Measurements from ENCODE around the gene TEX2.
"Not testable (repeated sequence)": the region's sequence is repeated elsewhere in the genome, so short reads cannot be mapped to it uniquely, and the experiment has no call there.

The TEX2 gene

DNA sequence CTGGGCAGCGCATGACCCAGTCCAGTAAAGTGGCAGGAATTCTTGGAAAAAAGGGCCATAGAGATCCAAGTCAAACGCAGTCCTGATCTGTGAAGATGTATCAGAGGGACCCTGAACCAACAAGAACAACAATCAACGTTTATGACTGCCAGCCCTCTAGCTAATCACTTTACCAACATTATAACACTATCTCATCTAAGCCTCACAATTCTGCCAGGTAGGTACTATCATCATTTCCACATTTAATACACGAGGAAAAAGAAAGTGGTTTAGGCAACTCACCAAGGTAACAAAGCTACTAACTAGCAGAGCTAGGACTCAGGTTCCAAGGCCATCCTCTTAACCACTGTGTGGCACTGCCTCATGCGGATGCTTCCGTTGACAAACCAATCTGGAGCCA is 28.1 kb downstream of the TEX2 start:
- no peak for DNase-seq

DNA sequence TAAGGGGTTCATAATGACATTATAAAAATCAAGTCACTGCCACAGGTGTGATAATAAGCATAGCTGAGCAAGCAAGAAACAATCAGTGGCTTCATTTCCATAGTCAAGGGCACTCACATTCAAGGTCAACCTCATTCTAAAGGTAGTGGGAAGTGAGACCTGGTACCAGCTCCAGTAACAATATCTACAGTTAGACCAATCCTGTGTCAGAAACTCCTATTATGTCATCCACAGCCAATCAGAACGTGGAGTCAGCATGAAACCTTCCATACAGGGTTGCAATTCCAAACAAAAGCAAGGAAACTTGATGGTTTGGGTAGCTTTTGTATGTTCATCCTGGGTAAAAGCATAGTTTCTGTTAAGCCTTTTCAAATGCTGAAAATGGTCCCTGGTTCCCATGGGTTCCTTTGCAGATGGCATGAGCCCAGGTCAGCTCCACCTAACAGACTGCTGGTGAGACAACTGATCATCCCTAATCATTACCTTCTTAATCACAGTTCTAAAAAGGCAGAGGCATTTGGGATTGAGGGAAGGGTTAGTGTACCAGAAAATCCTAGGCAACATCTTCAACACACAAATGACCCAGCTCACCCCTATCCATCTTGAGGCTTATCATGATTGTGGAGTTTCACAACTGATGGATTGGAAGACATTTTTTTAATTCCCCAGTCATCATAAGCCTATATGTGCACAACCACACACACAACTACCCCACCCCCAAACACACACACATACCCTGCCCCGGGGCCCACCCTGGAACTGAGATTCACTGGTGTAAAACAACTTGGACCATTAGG is 30.4 kb downstream of the TEX2 start:
- DNase-seq = no peak

DNA sequence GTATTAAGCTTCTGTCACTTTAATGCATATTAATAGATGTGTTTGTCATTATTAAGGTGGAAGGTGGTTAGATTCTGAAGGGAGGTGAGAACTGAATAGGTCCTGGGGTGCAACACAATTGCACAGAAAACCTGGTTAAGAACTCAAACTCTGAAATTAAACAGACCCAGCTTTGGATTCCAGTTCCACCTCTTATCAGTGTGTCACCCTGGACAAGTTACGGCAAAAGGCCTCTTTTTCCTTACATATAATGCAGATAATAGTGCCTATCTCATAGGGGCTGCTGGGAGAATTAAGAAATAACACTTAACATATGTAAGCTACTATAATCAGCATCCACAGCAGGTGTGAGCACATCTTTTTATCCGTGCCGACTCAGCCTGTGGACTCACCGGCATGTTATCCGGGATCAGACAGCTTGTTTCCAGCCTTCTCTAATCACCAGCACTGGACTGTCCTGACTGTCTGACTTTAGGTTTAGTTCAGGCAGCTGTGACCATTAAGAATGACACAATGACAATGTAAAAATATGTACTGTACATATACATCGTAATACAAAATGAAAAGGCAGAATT is 31.4 kb downstream of the TEX2 start:
- DNase-seq = no peak

DNA sequence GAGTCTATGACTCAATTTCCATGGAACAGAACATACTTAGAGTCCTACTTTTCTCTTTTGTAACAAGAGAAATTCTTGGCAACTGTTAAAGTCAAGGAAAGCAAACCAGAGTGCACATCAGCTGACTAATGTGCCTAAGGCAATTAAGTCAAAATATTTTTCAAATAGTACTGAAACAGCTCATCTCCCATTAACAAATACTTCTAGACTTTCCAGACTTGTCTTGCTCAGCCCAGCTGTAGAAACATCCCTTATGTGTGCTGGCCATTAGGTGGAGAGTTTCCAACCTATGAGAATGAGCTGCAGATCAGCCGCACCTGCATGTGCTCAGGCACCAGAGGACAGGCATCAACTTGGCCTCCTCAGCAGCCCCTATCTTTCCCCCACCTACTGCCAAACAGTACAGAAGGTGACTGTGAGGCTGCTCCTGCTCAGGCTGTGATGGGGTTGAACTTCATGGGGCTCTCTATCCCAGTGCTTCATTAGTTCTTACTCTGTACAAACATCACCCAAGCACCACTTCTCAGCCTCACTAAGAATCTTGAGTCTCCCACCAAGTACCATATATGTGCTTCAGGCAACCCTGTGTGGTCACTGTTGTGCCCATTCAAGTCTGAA is 32.2 kb downstream of the TEX2 start:
- DNase-seq = no peak

DNA sequence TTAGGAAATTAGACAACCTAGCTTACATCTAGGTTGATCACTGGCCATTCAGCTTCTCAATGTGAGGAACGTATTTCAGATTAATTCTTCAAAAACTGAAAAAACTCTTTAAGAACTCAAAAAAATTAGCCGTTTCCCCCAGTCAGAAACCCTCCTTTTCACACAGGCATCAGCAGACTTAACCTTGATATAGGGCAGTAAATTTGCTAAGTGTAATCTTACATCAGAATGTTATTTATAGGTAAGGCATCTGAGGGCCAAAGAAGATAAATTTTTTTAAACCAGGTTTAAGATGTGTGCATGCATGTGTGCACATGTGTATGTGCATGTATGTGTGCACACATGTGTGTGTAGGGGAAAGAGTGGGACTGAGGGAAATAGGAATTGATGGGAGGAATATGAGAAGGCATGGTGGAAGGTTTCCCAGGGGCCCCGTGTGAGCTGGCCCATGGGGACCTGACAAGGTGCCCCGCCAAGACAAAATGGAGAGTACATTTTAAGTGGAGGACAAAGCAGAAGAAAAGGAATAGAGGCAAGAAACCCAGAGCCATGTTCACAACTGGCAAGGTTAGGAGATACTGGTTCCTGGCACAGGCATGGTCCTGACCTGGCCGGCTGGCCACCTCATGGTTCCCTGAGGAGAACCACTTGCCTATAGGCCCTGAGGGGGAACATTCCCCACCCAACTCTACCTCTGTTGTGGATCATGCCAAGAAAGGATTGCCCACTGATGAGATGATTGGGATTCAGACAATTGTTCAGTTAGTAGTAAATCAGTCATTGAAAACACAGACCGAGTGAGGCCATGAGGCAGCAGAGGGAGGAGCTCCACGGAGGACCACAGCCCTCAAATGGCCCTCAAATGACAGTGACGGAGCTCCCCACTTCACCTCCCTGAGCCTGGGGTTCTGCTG is 33.0 kb downstream of the TEX2 start:
- DNase-seq = no peak

DNA sequence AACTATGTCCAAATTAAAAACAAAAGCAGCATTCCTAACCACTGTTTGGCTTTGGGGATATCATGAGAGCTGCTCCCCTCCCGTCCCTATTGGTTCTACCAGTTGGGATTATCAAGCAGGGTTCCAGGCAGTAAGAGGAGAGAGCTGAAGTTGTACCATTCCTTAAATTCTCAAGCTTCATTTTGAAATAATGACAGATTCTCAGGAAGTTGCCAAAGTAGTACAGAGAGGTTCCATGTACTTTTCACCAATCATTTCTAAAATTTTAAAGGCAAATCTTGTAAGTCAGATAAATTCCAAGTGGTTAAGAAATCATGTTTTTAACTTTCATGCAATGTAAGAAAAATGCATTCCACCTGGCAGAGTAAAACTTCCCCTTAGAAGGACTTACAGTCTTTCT is 36.9 kb downstream of the TEX2 start:
- DNase-seq = no peak

DNA sequence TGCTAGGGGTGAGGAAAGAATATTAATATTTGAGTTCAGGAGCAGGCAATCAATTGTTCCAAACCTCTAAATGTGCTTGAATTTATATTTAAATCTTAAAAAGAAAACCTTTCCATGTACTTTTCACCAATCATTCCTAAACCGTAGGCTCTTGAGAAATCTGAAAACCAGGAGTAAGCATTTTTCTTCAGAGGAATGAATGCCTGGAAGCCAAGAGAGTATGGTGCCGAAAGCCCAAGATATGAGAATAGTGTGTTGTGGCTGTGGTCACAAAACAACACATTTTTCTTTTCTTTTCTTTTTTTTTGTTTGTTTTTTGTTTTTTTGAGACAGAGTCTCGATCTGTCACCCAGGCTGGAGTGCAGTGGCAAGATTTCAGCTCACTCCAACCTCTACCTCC is 37.6 kb downstream of the TEX2 start:
- no peak for DNase-seq

DNA sequence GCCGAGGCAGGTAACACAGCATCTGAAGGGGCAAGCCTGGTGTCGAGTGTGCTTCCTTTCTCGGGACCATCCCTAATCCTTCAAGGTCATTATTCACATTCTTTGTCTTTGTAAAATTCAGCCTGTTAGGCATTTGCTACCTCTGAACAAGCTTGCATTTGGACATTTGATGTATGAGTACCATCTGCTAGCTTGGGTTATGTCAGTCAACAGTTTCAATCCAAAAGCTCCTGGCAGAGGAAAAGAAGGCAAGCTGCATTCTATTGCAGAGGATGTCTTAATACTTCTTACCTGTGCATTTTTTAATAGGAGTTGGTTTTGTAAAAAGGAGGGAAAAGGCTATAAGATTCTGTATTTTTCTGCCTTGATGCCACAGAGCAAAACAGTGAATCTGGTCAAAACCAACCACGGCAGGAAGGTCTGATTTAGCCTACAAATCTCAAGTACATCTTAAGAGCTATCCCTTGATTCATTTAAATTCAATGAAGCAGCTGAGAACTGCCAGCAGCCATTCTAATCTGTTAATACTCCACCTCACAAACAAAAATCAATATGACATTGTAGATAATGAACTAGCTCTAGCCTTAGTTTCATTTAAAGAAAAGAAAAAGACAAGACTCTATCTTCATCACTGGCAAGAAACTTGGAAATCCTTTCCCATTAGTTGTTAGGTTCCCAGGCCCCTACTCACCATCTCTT is 39.0 kb downstream of the TEX2 start:
- DNase-seq = no peak

DNA sequence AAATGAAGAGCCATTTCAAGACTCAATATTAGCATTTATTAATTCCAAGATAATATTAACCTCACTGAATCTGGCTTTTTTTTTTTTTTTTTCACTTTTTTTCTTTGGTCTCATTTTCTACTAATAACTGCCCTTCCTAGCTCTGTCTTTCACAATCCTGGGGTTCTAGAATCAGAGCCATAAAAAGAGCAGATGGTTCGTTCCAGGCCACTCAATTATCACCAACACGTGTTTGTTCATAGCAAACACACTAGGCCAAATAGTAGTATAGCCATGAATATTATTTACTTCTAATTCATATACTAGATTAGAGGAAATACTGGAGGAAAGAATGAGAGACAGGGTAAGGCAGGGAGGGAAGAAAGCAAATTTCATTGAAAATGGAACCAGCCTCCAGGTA is 39.8 kb downstream of the TEX2 start:
- no peak for DNase-seq

DNA sequence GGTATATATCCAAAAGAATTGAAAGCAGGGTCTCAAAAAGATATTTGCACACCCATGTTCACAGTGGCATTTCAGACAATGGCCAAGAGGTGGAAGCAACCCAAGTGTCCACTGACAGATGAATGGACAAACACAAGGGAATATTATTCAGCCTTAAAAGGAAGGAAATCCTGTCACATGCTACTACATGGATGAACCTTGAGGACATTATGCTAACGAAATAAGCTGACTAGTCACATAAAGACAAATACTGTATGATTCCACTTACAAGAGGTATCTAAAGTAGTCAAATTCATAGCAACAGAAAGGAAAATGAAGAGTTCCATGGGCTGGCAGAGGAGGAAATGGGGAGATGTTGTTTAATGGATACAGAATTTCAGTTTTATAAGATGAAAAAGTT is 41.4 kb downstream of the TEX2 start:
- no peak for DNase-seq

DNA sequence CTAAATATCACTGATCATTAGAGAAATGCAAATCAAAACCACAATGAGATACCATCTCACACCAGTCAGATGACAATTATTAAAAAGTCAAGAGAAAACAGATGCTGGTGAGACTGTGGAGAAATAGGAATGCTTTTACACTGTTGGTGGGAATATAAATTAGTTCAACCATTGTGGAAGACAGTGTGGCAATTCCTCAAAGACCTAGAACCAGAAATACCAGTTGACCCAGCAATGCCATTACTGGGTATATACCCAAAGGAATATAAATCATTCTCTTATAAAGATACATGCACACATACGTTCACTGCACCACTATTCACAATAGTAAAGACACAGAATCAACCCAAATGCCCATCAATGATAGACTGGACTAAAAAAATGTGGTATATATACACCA is 42.5 kb downstream of the TEX2 start:
- not testable (repeated sequence) for DNase-seq

DNA sequence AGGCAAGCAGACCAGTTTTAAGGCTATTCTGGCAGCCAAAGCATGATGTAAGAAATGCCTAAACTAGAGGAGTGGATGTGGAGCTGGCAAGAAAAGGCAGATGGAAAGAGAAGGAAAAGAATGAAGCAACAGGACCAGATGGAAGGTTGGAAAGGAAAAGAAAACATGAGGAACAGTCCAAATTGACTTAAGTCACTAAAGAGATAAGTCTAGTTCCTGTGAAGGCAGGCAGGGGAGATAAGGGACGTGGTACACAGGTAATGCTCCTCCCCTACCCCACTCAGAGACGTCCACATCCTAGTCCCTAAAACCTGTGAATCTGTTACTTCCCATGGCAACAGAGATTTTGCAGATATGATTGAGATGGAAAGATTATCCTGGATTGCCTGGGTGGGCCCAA is 43.5 kb downstream of the TEX2 start:
- DNase-seq = peak in 1 of 5 experiments; percentile 5

DNA sequence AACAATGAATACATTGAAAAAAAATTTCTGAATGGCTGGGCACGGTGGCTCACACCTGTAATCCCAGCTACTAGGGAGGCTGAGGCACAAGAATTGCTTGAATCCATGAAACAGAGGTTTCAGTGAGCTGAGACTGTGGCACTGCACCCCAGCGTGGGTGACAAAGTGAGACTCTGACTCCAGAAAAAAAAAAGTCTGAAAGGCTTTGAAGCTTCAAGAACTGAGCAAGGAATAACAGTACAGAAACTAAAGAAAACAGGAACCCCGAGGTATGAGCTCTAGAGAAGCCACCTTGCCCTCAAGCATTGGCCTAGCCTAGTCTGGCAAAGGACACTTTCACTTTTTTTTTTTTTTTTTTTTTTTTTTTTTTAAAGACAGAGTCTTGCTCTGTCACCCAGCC is 45.0 kb downstream of the TEX2 start:
- peak in 1 of 5 experiments; percentile 56 for DNase-seq

DNA sequence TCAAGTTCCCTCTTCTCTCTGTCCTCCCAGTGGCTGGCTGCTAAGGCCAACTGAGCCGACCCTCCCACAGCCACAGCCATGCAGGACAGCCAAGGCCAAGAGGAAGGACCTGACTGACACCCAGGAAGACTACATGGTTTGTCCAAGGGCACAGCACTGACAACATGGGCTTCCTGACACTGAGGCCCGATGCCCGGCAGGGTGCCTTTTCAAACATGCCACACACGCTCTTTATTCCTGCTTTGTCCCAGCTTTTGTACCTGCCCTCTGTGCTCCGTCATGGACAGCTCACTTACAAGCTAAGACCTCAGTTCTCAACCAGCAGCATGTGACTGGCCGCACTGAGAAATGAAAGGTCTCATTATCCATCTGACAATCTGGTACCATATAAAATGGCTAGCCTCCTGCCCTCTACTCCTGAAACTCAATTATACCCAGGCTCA is 45.8 kb downstream of the TEX2 start:
- no peak for DNase-seq

DNA sequence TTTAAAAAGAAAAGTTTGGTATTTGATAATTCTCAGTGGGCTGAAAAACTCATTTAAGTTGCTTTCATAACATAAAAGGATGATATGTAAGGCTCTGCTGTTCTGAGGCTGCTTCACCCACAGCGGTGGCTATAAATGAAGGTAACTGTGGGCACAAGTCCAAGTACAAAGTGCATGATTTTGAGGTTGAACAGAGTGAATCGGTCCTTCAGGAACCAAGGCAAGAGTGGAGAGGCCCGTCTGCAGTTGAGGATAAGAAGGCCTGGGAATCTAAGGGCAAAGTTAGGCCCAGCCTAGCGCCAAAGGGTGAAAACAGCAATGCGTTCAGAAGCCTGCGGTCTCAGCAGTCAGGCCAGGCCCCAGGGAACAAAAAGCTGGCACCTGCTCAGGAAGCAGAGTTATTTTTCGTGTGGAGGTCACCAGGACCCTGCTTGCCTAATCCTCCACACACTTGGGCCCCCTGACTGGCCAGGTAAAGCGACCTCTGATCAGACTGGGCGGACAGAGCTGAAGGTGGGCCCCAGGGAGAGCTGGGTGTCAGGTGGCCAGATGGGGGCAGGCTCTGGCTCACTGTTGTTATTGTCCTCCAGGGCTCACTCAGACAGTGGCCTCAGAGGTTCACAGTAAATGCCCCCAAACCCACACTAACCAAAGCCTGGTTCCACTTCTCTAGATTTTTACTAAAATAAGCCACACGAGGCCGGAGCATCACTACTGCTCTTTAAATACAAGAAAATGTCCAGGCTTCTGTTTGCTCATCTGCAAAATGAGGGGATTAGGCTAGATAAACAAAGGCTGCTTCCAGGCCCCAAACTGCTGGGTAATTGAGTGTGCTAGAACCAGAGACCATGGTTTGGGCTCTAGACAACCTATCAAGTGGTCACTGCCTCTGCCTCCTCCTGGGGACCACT is 46.5 kb downstream of the TEX2 start:
- DNase-seq = no peak

DNA sequence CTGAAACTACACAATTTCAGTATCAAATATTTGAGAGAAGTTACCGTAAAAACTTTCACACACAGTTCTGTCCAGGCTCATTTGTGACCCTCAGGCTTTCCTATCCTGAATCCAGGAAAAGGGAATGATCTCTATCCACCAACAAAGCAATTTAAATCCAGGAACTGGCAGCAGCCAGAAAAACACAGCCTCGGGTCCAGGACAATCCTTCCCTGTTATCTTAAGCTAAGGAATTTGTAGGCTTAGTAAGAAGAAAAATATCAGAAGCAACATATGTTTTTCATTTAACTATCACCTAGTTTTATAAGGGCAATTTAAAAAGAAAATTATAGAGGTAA is 47.1 kb downstream of the TEX2 start:
- DNase-seq = no peak

DNA sequence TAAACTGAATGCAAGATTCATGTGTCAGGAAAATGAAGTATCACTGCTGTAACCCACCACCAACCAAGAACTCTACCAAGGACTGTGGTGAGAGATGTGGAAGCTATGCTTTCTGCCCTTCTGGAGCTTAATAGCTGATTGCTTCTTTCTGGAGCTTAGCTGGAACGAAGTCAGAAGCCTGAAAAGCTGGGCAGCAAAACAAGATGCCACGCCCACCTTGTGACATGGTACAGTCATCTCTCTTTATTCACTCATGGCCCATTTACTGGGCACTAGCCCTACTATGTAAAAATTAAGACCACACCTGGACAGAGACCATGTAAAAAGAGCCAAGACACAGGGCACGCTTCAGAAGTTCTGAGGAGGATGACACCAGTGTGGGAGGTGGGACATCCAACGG is 48.1 kb downstream of the TEX2 start:
- DNase-seq = no peak

DNA sequence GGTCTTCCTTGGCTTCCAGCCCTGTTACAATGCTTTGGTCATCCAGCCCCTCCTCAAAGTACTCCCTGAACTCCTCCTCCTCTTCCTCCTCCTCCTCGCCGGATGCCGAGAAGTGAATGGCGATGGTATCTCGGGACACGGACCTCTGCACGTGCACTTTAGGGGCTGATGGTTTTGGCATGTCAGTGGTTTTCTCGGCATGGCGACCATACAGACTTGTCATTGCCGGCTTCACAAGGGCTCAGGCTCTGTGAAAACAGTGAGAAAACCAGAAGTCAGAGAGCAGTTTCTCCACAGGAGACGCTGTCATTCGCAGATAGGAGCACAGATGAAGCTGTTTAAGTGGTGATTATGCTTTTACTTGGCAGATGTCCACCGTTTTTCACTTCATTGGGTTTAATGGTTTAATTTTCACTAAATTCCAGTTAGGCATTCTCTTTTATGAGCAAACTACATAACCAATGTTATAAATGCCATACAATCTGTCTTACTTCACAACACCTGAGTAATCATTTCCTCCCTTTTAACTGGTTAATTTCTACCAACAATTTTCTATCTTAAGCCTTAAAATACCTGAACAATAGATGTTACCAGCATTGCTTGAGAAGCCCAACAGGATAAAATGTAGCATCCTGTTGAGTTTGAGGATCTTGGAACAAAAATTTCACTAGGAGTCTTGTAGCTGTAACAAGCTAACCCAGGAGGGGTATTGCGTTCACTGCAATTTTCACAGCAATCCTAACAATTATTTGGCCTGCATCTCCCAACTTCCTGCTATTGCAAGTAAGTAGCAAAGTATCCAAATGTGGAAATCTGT is 48.9 kb downstream of the TEX2 start:
- no peak for DNase-seq

DNA sequence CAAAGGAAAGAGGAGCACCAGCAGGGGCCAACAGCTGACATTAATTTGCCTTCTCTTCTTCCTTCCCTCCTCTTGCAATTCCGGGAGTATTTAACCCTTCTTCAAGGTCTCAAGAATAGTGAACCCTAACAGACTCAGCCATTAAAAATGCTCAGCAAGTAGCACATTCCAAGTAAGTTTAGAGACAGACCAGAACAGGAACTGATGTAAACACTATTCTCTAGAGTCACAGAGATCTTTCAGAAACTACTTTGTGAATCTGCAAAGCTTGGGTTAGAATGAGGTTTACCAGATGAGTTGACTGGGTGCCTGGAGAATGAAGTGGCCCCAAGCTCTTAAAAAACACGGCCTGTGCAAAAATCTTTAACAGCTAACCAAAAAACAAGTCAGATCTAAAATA is 50.9 kb downstream of the TEX2 start:
- peak in 1 of 5 experiments; percentile 37 for DNase-seq

DNA sequence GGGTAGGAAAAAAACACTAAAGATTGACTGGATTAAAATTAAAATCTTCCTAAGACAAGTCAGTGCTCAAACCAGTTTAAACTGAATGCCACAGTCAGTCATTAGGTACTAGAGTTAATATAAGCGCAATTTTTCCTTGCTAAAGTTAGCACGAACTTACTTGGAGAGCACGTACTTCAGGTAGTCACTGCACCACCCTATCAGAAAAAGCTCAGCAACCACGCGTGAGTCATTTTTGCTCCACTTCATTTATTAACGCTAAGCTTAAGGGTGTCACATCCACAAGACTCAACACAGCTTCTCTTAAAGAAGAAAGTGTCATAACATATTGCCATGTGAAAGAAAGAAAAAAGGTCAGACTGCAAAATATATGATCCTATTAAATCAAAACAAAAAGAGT is 53.1 kb downstream of the TEX2 start:
- no peak for DNase-seq
